Measurements from ENCODE around the gene GALNT15.

The GALNT15 gene

GRCh38 chr3:16151109-16151508 is 23.4 kb upstream of the GALNT15 start:
- Histone ChIP-seq H3K9ac (ENCODE audit: low read length) (no peak overlapping the region), H4K8ac (ENCODE audit: low read depth, low read length) (no peak overlapping the region), H3K18ac (ENCODE audit: low read length) (no peak overlapping the region), H2AFZ (ENCODE audit: insufficient read depth, low read length, poor library complexity) (no peak overlapping the region), H2BK5ac (ENCODE audit: low read depth, low read length, poor library complexity) (no peak overlapping the region), H3K14ac (ENCODE audit: low read length) (no peak overlapping the region), H3K4ac (ENCODE audit: low read depth, low read length) (no peak overlapping the region), H2BK12ac (ENCODE audit: low read length) (no peak overlapping the region), H3K79me2 (ENCODE audit: control insufficient read depth, insufficient read depth, low read length, poor library complexity) (no peaks in the 10 kb centered on the region), H3K27ac (ENCODE audit: low read depth, low read length) (no peak overlapping the region), H3K4me1 (ENCODE audit: control insufficient read depth in 1 of 2, insufficient read depth in 2 of 2, low read length in 2 of 2) (no peaks in the 10 kb centered on the region), H3K27me3 (ENCODE audit: insufficient read depth, low read length) (no peaks in the 10 kb centered on the region), H3K36me3 (ENCODE audit: control insufficient read depth in 1 of 2, insufficient read depth in 2 of 2, low read length in 2 of 2) (no peaks in the 10 kb centered on the region), H3K79me1 (ENCODE audit: low read length) (no peaks in the 10 kb centered on the region), H4K91ac (ENCODE audit: low read depth, low read length) (no peak overlapping the region), H3K4me3 (ENCODE audit: low read depth, low read length) (no peak overlapping the region), H4K12ac (ENCODE audit: low read depth, low read length) (no peak overlapping the region), H3K23ac (ENCODE audit: low read length) (no peak overlapping the region), H2AK5ac (ENCODE audit: low read length) (no peak overlapping the region), H2BK120ac (ENCODE audit: insufficient read depth, low read length, poor library complexity) (no peak overlapping the region), H3K4me2 (ENCODE audit: low read length) (no peak overlapping the region), H3K9me3 (ENCODE audit: insufficient read depth, low read depth, low read length) (peaks cover 4% of the 10 kb centered on the region)
- no CpG with 5 or more reads among the region's 4 CpGs for WGBS (ENCODE audit: extremely low coverage, insufficient coverage, insufficient read length)
- no peak for DNase-seq

DNA sequence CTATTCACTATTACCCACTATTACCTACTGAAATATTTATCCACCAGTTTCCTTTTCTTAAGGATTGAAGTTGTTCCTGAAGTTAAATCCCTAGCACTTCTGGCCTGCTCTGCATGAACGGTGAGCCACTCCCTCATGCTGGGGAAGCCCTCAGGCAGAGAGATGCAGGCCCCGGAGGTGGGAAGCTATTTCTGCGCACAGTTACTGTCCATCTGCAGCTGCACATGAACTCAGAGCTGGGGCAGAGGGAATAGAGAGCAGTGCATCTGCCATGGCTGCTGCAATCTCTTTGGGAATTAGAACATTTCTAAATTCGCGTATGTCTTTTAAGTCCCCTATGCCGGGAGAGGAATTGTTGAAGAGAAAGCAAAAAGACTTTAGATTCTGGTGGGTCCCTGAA is 6.3 kb upstream of the GALNT15 start:
- Histone ChIP-seq H3K4me1 (ENCODE audit: control insufficient read depth in 1 of 2, insufficient read depth in 2 of 2, low read length in 2 of 2) (no peaks in the 10 kb centered on the region), H3K14ac (ENCODE audit: low read length) (no peak overlapping the region)
- whole genome bisulfite sequencing (ENCODE audit: extremely low coverage, insufficient coverage, insufficient read length): no CpG with 5 or more reads among the region's 6 CpGs

GRCh38 chr3:16171009-16171408 is 3.5 kb upstream of the GALNT15 start:
- Histone ChIP-seq H2BK12ac (ENCODE audit: low read length) (no peak overlapping the region), H4K91ac (ENCODE audit: low read depth, low read length) (no peak overlapping the region), H3K79me2 (ENCODE audit: control insufficient read depth, insufficient read depth, low read length, poor library complexity) (no peaks in the 10 kb centered on the region), H3K36me3 (ENCODE audit: control insufficient read depth in 1 of 2, insufficient read depth in 2 of 2, low read length in 2 of 2) (no peaks in the 10 kb centered on the region), H2AK5ac (ENCODE audit: low read length) (no peak overlapping the region), H2BK5ac (ENCODE audit: low read depth, low read length, poor library complexity) (no peak overlapping the region), H4K8ac (ENCODE audit: low read depth, low read length) (no peak overlapping the region), H3K23ac (ENCODE audit: low read length) (no peak overlapping the region), H4K12ac (ENCODE audit: low read depth, low read length) (no peak overlapping the region), H3K27ac (ENCODE audit: low read depth, low read length) (no peak overlapping the region), H2BK120ac (ENCODE audit: insufficient read depth, low read length, poor library complexity) (no peak overlapping the region), H3K18ac (ENCODE audit: low read length) (no peak overlapping the region), H3K9ac (ENCODE audit: low read length) (no peak overlapping the region), H2AFZ (ENCODE audit: insufficient read depth, low read length, poor library complexity) (no peak overlapping the region), H3K4me3 (ENCODE audit: low read depth, low read length) (no peak overlapping the region), H3K4me1 (ENCODE audit: control insufficient read depth in 1 of 2, insufficient read depth in 2 of 2, low read length in 2 of 2) (peaks cover 0 to 6% of the 10 kb centered on the region in 2 experiments), H3K9me3 (ENCODE audit: insufficient read depth, low read depth, low read length) (peaks cover 2% of the 10 kb centered on the region), H3K27me3 (ENCODE audit: insufficient read depth, low read length) (no peaks in the 10 kb centered on the region), H3K4ac (ENCODE audit: low read depth, low read length) (no peak overlapping the region), H3K4me2 (ENCODE audit: low read length) (no peak overlapping the region), H3K79me1 (ENCODE audit: low read length) (no peaks in the 10 kb centered on the region), H3K14ac (ENCODE audit: low read length) (no peak overlapping the region)
- DNase-seq: no peak
- no CpG with 5 or more reads among the region's 2 CpGs for WGBS (ENCODE audit: extremely low coverage, insufficient coverage, insufficient read length)

More for the DNA sequence above, 6.3 kb upstream of the GALNT15 start:
- Histone ChIP-seq H3K4ac (ENCODE audit: low read depth, low read length) (no peak overlapping the region), H2BK12ac (ENCODE audit: low read length) (no peak overlapping the region), H3K79me1 (ENCODE audit: low read length) (no peaks in the 10 kb centered on the region), H3K4me3 (ENCODE audit: low read depth, low read length) (no peak overlapping the region), H4K91ac (ENCODE audit: low read depth, low read length) (no peak overlapping the region), H3K4me2 (ENCODE audit: low read length) (no peak overlapping the region), H3K9me3 (ENCODE audit: insufficient read depth, low read depth, low read length) (peaks cover 4% of the 10 kb centered on the region), H2AFZ (ENCODE audit: insufficient read depth, low read length, poor library complexity) (no peak overlapping the region), H3K79me2 (ENCODE audit: control insufficient read depth, insufficient read depth, low read length, poor library complexity) (no peaks in the 10 kb centered on the region), H2BK120ac (ENCODE audit: insufficient read depth, low read length, poor library complexity) (no peak overlapping the region), H2BK5ac (ENCODE audit: low read depth, low read length, poor library complexity) (no peak overlapping the region), H3K23ac (ENCODE audit: low read length) (no peak overlapping the region), H3K36me3 (ENCODE audit: control insufficient read depth in 1 of 2, insufficient read depth in 2 of 2, low read length in 2 of 2) (no peaks in the 10 kb centered on the region), H4K12ac (ENCODE audit: low read depth, low read length) (no peak overlapping the region), H2AK5ac (ENCODE audit: low read length) (no peak overlapping the region), H3K9ac (ENCODE audit: low read length) (no peak overlapping the region), H3K18ac (ENCODE audit: low read length) (no peak overlapping the region), H3K27me3 (ENCODE audit: insufficient read depth, low read length) (no peaks in the 10 kb centered on the region), H3K27ac (ENCODE audit: low read depth, low read length) (no peak overlapping the region), H4K8ac (ENCODE audit: low read depth, low read length) (no peak overlapping the region)
- DNase-seq: peak; percentile 15 to 58

DNA sequence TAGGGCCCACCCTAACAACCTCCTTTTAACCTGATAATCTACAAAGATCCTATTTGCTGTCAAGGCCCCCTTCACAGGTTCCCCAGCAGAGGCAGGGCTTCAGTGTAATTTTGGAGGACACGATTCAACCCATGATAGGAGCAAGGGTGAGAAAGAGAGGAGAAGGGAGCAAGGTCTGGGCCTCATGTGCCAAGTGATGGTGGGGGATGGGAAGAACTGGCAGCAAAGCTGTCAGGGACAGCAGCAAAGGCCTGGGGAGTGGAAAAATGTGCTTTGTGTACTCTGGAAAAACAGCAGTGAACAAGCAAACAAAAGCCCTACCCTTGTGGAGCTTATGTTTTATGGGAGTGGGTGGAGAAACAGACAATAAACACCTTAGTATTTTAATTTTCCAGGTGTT is 2.7 kb upstream of the GALNT15 start:
- DNase-seq: no peak
- no peak overlapping the region for H2AFZ ChIP-seq (ENCODE audit: insufficient read depth, low read length, poor library complexity)
- peaks cover 2% of the 10 kb centered on the region for H3K9me3 ChIP-seq (ENCODE audit: insufficient read depth, low read depth, low read length)
- no peak overlapping the region for H3K27ac ChIP-seq (ENCODE audit: low read depth, low read length)
- H4K12ac ChIP-seq (ENCODE audit: low read depth, low read length): no peak overlapping the region
- H2BK12ac ChIP-seq (ENCODE audit: low read length): no peak overlapping the region
- no peak overlapping the region for H2BK5ac ChIP-seq (ENCODE audit: low read depth, low read length, poor library complexity)
- no peak overlapping the region for H2BK120ac ChIP-seq (ENCODE audit: insufficient read depth, low read length, poor library complexity)
- WGBS (ENCODE audit: extremely low coverage, insufficient coverage, insufficient read length): no CpG with 5 or more reads among the region's 1 CpG
- H3K79me1 ChIP-seq (ENCODE audit: low read length): no peaks in the 10 kb centered on the region
- H3K36me3 ChIP-seq (ENCODE audit: control insufficient read depth in 1 of 2, insufficient read depth in 2 of 2, low read length in 2 of 2): no peaks in the 10 kb centered on the region
- no peak overlapping the region for H3K14ac ChIP-seq (ENCODE audit: low read length)
- no peak overlapping the region for H4K8ac ChIP-seq (ENCODE audit: low read depth, low read length)
- H3K18ac ChIP-seq (ENCODE audit: low read length): no peak overlapping the region
- no peak overlapping the region for H3K4me3 ChIP-seq (ENCODE audit: low read depth, low read length)
- no peaks in the 10 kb centered on the region for H3K79me2 ChIP-seq (ENCODE audit: control insufficient read depth, insufficient read depth, low read length, poor library complexity)
- no peak overlapping the region for H4K91ac ChIP-seq (ENCODE audit: low read depth, low read length)
- peaks cover 0 to 6% of the 10 kb centered on the region in 2 experiments for H3K4me1 ChIP-seq (ENCODE audit: control insufficient read depth in 1 of 2, insufficient read depth in 2 of 2, low read length in 2 of 2)
- no peak overlapping the region for H3K9ac ChIP-seq (ENCODE audit: low read length)
- no peak overlapping the region for H3K4ac ChIP-seq (ENCODE audit: low read depth, low read length)
- no peak overlapping the region for H2AK5ac ChIP-seq (ENCODE audit: low read length)
- no peak overlapping the region for H3K23ac ChIP-seq (ENCODE audit: low read length)
- H3K27me3 ChIP-seq (ENCODE audit: insufficient read depth, low read length): no peaks in the 10 kb centered on the region
- no peak overlapping the region for H3K4me2 ChIP-seq (ENCODE audit: low read length)

All from trophoblast cell (in vitro differentiated cells and primary cell).